SK-N-MC (cell line): ENCODE measurements around the gene SLC7A8.
A peak's percentile ranks its signal among the peaks of the same experiment; 100 is the strongest.

Experiments
- DNase-seq: peaks from one replicate; pipeline ENCODE4 v3.0.0-alpha.2; 2011; ENCODE audit warnings: low read depth, low spot score
- H3K27ac ChIP-seq: fragments of 200-600 bp; sonication (generic); 2 replicates; pipeline ENCODE4 v1.5.1; 2016; ENCODE audit warnings: mixed run types
- H3K36me3 ChIP-seq: fragments of 200-600 bp; sonication (generic); 2 replicates; pipeline ENCODE4 v1.6.1; 2017; ENCODE audit warnings: antibody characterized with exemption, low read length, mixed read lengths; ENCODE audit not compliant: insufficient read depth
- H3K4me3 ChIP-seq: fragments of 200-600 bp; sonication (generic); 2 replicates; pipeline ENCODE4 v1.5.1; 2016
- H3K9ac ChIP-seq: fragments of 200-600 bp; sonication (generic); 2 replicates; pipeline ENCODE4 v1.8.0; 2017; ENCODE audit warnings: mixed run types, mixed read lengths; ENCODE audit not compliant: insufficient read length
- H3K9me3 ChIP-seq: fragments of 200-600 bp; sonication (generic); 2 replicates; pipeline ENCODE4 v1.6.1; 2017; ENCODE audit warnings: low read depth, mild to moderate bottlenecking, antibody characterized with exemption, low read length, moderate library complexity, mixed read lengths
- EZH2 ChIP-seq: fragments of 200-600 bp; sonication (generic); IDR thresholded peaks from one replicate; pipeline ENCODE4 v1.6.1; 2017; ENCODE audit warnings: antibody characterized with exemption
- FOXP2 ChIP-seq: optimal IDR thresholded peaks from 2 replicates; pipeline ENCODE3; 2011; ENCODE audit warnings: mild to moderate bottlenecking, moderate library complexity; ENCODE audit not compliant: insufficient read depth; ENCODE audit errors: extremely low read length, control extremely low read depth
- POLR2AphosphoS5 ChIP-seq: IDR thresholded peaks from 2 replicates; pipeline ENCODE4 v1.6.1; 2012; ENCODE audit warnings: mild to moderate bottlenecking, low read depth, low read length, borderline replicate concordance

Gene SLC7A8

DNA sequence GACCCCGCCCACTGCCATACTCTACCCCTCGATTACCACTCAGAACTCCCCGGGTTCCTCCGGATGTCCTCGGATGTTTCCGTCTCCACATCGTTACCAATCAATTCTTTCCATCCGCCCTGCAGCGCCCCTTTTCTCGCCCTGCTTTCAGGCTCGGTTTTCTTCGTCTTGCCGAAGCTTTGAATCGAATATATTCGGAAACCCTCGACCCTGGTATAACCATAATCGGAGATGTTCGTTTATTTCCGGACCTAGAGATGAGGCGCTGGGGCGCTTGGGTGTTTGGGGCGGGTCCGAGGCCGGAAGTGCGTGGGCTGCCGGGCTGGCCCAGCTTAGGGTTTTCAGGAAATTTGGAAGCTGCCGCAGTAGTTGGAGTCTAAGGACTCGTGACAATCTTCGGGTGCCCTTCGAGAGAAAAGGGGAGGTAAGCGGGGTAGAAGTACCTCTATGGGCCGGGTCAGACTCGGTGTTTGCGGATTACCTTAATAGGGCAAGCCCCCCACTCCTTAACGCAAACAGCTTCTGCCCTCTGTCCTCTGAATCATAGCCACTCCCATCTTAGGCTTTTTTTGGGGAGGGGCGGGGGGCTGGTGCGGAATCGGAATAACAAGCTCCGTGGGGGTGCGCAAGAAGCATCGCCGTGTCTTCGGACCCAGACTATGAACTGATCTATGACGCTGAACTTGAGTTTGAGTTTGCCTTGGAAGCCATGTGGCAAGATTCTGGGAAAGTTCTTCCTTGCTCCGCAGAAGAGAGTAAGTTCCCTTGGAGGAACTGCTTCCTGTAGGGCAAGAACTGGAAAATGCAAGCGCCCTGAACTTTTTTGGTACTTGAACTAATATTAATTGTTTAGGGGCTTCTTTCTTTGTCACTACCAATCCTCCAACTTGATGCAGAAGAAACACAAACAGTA lies 88.0 kb downstream of the SLC7A8 start, which contains the start of gene C14orf119:
Gene C14orf119, plus strand, starts transcription at position 310 of the 913 bp plus-strand sequence. CDS start 2,154 bp downstream, outside the sequence.
- Histone ChIP-seq H3K27ac (peak within 1 kb of the TSS; percentile 90), H3K9me3 (no peaks in the 10 kb centered on the region), H3K36me3 (peaks cover 46% of the 10 kb centered on the region), H3K9ac (peak within 1 kb of the TSS; percentile 93), H3K4me3 (peak within 1 kb of the TSS; percentile 87)
- TF ChIP-seq FOXP2 (peak; percentile 71), EZH2 (no peak), POLR2AphosphoS5 (peak; percentile 85)
- peak; percentile 99 for DNase-seq

DNA sequence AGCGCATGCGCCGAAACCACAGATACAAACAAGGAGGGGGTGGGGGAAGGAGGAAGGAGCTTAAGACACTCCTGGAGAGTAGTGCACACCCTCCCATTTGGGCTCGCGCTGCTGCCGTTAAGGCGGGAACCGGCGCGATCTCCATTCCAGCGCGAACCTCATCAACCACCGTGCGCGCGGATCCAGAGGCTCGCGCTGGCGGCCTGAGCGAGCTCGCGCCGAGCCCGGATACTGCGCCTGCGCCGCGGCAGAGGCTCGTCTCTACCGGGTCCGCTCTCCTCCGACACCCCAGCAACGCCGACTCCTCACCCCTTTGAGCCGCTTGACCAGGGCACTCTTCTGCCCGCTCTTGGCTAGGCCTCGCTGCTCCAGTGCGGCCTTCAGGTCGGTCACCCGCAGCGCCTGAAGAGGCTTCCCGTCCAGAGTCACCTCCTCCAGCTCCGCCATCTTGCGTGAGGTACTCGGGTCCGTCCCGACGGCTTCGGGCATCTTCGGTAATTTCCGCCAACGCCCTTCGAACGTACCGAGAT lies 88.7 kb downstream of the SLC7A8 start, which contains the start of gene ACIN1:
Gene ACIN1, minus strand, starts transcription at position 471 of the 530 bp plus-strand sequence. Its CDS starts 24 bp downstream, at position 447.
- Histone ChIP-seq H3K36me3 (peaks cover 53% of the 10 kb centered on the region), H3K4me3 (peak within 1 kb of the TSS; percentile 87), H3K9me3 (no peaks in the 10 kb centered on the region), H3K9ac (peak within 1 kb of the TSS; percentile 93), H3K27ac (peak within 1 kb of the TSS; percentile 90)
- TF ChIP-seq EZH2 = no peak
- TF ChIP-seq POLR2AphosphoS5 = peak; percentile 70
- no peak for DNase-seq

DNA sequence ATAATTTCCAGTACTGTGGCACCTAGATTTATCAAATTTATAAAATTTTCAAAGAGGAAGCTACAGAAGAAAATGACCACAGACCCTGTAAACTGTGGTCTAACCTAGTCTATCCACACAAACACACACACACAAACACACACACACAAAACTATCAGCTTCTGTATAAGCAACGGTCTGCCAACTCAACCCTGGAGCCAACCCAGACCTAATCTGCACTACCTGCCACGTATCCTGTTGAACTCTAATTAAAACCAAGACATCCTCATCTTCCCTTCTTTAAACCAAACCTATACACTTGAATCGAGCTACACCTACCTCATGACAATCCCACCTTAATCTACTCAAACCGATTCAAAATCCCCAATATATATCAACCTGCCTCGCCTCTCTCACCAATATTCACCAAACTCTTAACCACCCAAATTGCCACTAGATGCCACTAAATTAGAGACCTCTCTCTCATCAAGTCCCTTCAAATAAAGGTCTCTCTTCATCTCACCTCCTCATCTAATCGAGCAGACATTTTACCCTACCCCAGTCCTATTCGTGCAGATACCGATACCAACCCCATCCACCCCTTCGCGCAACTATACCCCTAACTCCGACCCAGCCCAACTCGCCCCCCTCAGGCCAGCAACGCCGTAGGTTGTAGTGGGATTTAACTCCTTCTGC lies 89.3 kb downstream of the SLC7A8 start:
- DNase-seq = no peak
- TF ChIP-seq POLR2AphosphoS5 (no peak), EZH2 (no peak), FOXP2 (no peak)
- peak overlapping the region; percentile 93 for H3K9ac ChIP-seq
- peak overlapping the region; percentile 90 for H3K27ac ChIP-seq
- H3K36me3 ChIP-seq = peaks cover 59% of the 10 kb centered on the region
- H3K4me3 ChIP-seq = peak overlapping the region; percentile 87
- H3K9me3 ChIP-seq = no peaks in the 10 kb centered on the region

DNA sequence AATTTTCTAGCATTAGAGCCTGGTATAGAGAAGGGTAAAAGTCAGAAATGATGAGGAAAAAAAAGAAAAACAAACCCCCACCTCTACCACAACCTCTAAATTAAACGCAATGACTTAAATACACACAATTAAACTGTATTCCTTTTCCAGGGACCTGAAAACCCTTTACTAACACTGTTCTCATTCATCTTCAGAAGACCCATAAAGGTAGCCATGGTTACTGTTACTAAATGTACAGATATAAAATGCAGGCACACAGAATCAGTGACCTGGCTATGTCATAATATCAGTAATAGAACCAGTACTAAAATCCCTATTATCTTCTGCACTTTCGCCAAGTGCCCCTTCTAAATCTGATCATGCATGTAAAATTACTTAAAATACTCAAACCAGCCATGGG lies 89.9 kb downstream of the SLC7A8 start:
- peaks cover 60% of the 10 kb centered on the region for H3K36me3 ChIP-seq
- no peaks in the 10 kb centered on the region for H3K9me3 ChIP-seq
- DNase-seq = no peak
- H3K9ac ChIP-seq = peak overlapping the region; percentile 93
- no peak overlapping the region for H3K27ac ChIP-seq
- no peak for TF ChIP-seq POLR2AphosphoS5
- no peak for TF ChIP-seq FOXP2
- no peak for TF ChIP-seq EZH2
- H3K4me3 ChIP-seq = peak overlapping the region; percentile 87

DNA sequence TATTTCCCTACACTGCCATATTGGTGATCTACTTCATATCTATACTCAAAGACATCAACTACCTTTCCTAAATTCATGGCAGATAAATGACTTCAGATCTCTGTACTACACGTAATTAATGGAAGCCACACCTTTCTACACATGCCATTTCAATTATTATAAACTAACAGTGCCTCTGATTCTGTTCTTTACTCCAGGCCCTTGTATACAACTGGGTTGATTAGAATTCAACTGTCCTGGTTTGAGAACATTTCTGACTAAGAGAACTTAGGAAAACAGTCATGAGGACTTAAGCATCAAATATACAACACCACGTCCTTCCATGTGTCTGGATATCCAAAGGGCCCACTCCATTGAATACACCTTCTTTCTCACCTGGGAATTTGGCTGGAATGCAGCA lies 90.4 kb downstream of the SLC7A8 start:
- H3K9ac ChIP-seq = peak overlapping the region; percentile 93
- H3K9me3 ChIP-seq = no peaks in the 10 kb centered on the region
- peak overlapping the region; percentile 87; the same call in 1 of the 2 replicates for H3K4me3 ChIP-seq
- peaks cover 60% of the 10 kb centered on the region for H3K36me3 ChIP-seq
- H3K27ac ChIP-seq = no peak overlapping the region
- TF ChIP-seq EZH2 = no peak
- TF ChIP-seq FOXP2 = no peak
- no peak for TF ChIP-seq POLR2AphosphoS5
- DNase-seq = no peak

DNA sequence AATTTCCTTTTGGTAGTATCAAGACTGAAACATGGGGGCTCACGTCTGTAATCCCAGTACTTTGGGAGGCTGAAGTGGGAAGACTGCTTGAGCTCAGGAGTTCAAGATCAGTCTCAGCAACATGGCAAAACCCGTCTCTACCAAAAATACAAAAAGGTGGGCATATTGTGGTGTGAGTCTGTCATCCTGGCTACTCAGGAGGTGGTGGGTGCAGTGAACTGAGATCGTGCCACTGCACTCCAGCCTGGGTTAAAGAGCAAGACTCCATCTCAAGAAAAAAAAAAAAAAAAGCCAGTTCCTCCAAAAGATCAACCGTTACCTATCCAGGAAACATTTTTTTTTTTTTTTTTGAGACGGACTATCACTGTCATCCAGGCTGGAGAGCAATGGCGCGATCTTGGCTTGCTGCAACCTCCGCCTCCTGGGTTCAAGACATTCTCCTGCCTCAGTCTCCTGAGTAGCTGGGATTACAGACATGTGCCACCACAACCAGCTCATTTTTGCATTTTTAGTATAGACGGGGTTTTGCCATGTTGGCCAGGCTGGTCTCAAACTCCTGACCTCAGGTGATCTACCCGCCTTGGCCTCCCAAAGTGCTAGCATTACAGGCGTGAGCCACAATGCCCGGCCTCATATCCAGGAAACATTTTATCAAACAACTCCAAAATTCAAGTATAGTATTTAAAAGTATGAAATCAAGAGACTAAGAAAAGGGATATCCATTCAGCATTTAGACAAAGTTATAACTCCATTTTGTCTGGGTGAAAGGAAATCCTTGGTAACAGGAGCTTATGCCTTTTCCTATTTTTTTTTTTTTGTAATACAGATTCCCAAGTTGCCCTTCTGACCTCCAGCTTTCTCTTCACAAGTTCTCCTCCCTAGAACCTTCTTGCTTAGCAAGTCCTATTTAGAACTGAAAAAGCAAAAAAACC lies 91.9 kb downstream of the SLC7A8 start:
- DNase-seq = no peak
- no peak for TF ChIP-seq FOXP2
- TF ChIP-seq EZH2 = no peak
- TF ChIP-seq POLR2AphosphoS5 = no peak
- Histone ChIP-seq H3K4me3 (no peak overlapping the region), H3K9ac (no peak overlapping the region), H3K36me3 (peaks cover 67% of the 10 kb centered on the region), H3K9me3 (no peaks in the 10 kb centered on the region), H3K27ac (no peak overlapping the region)

DNA sequence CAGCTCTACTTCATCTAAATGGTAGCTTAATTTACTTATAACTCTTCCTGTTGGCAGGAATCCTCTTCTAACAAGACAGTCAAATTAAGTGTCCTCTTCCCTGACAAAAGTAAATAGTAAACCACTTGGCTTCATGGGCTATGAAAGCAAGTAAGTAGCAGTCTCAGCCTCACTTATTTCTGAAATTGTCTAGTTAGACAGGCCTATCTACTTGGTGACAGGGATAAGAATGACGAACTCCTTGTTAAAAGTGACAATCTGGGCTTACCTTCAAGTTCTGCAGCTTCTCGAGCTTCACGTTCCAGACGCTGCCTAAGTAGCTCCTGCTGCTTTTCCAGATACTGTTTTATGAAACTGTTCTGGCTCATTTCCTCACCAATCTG lies 93.2 kb downstream of the SLC7A8 start:
- Histone ChIP-seq H3K9me3 (no peaks in the 10 kb centered on the region), H3K9ac (no peak overlapping the region), H3K4me3 (no peak overlapping the region), H3K36me3 (peaks cover 80% of the 10 kb centered on the region), H3K27ac (no peak overlapping the region)
- DNase-seq = no peak
- TF ChIP-seq POLR2AphosphoS5 = no peak
- TF ChIP-seq EZH2 = no peak
- no peak for TF ChIP-seq FOXP2
